IPS DF 19.7 (cell line): ENCODE measurements around the gene DCP2.
A peak's percentile ranks its signal among the peaks of the same experiment; 100 is the strongest.
"Not testable (repeated sequence)": the region's sequence is repeated elsewhere in the genome, so short reads cannot be mapped to it uniquely, and the experiment has no call there.

Experiments
- DNase-seq: peaks from one replicate; pipeline ENCODE4 v3.0.0-alpha.2; 2013; ENCODE audit warnings: low read depth, low spot score

The DCP2 gene

GRCh38 chr5:112976432-112977309 is at the start of gene DCP2:
DCP2 (plus strand) TSS chr5:112976798; CDS start chr5:112976934, 136 bp downstream.
- DNase-seq: peak; percentile 100

- no peak for DNase-seq
Observed at GRCh38 chr5:112929336-112930081, 47.1 kb upstream of the DCP2 start.

GRCh38 chr5:112930082-112930344 is 46.6 kb upstream of the DCP2 start:
- DNase-seq: no peak

- no peak for DNase-seq
Observed at GRCh38 chr5:112931473-112931872, 45.1 kb upstream of the DCP2 start.

GRCh38 chr5:112933105-112933504 is 43.5 kb upstream of the DCP2 start:
- DNase-seq: no peak

GRCh38 chr5:112933651-112934365 is 42.8 kb upstream of the DCP2 start:
- DNase-seq: no peak

GRCh38 chr5:112934366-112934663 is 42.3 kb upstream of the DCP2 start:
- no peak for DNase-seq

GRCh38 chr5:112935675-112936074 is 40.9 kb upstream of the DCP2 start:
- DNase-seq: no peak

GRCh38 chr5:112938286-112938685 is 38.3 kb upstream of the DCP2 start:
- no peak for DNase-seq

- no peak for DNase-seq
Observed at GRCh38 chr5:112940670-112941069, 35.9 kb upstream of the DCP2 start.

- no peak for DNase-seq
Observed at GRCh38 chr5:112948458-112948857, 28.1 kb upstream of the DCP2 start.

- DNase-seq: no peak
Observed at GRCh38 chr5:112951124-112951702, 25.4 kb upstream of the DCP2 start.

GRCh38 chr5:112956606-112957005 is 20.0 kb upstream of the DCP2 start:
- no peak for DNase-seq

GRCh38 chr5:112957036-112957808 is 19.4 kb upstream of the DCP2 start:
- no peak for DNase-seq

GRCh38 chr5:112958093-112959088 is 18.2 kb upstream of the DCP2 start:
- no peak for DNase-seq

GRCh38 chr5:112959872-112960271 is 16.7 kb upstream of the DCP2 start:
- not testable (repeated sequence) for DNase-seq

GRCh38 chr5:112960315-112960714 is 16.3 kb upstream of the DCP2 start:
- no peak for DNase-seq

GRCh38 chr5:112960863-112961504 is 15.6 kb upstream of the DCP2 start:
- DNase-seq: no peak

GRCh38 chr5:112963374-112963733 is 13.2 kb upstream of the DCP2 start:
- not testable (repeated sequence) for DNase-seq
